Trophoblast cell (in vitro differentiated cells and primary cell): Measurements from ENCODE around the gene SPRY2.
"Not testable (repeated sequence)": the region's sequence is repeated elsewhere in the genome, so short reads cannot be mapped to it uniquely, and the experiment has no call there.

Experiments
- DNase-seq, 2 donors: peaks; one replicate each; pipeline ENCODE4 v3.0.0-alpha.2; 2016
- H2AFZ ChIP-seq: 2 replicates; pipeline ENCODE4 v1.6.1; 2013; ENCODE audit warnings: low read length, moderate library complexity, mild to moderate bottlenecking; ENCODE audit not compliant: insufficient read depth, poor library complexity
- H2AK5ac ChIP-seq: 2 replicates; pipeline ENCODE4 v1.6.1; 2013; ENCODE audit warnings: mild to moderate bottlenecking, low read length
- H2BK120ac ChIP-seq: 2 replicates; pipeline ENCODE4 v1.6.1; 2013; ENCODE audit warnings: low read length, mild to moderate bottlenecking, moderate library complexity; ENCODE audit not compliant: insufficient read depth, poor library complexity
- H2BK12ac ChIP-seq: 2 replicates; pipeline ENCODE4 v1.6.1; 2013; ENCODE audit warnings: mild to moderate bottlenecking, low read length, moderate library complexity
- H2BK5ac ChIP-seq: 2 replicates; pipeline ENCODE4 v1.6.1; 2013; ENCODE audit warnings: low read length, low read depth, moderate library complexity, mild to moderate bottlenecking; ENCODE audit not compliant: poor library complexity
- H3K14ac ChIP-seq: 2 replicates; pipeline ENCODE4 v1.6.1; 2013; ENCODE audit warnings: mild to moderate bottlenecking, low read length
- H3K18ac ChIP-seq: 2 replicates; pipeline ENCODE4 v1.6.1; 2013; ENCODE audit warnings: mild to moderate bottlenecking, low read length
- H3K23ac ChIP-seq: 2 replicates; pipeline ENCODE4 v1.6.1; 2013; ENCODE audit warnings: low read length
- H3K27ac ChIP-seq: 2 replicates; pipeline ENCODE4 v1.5.1; 2013; ENCODE audit warnings: low read depth, mild to moderate bottlenecking, inconsistent platforms, low read length, moderate library complexity
- H3K27me3 ChIP-seq: 2 replicates; pipeline ENCODE4 v1.6.1; 2013; ENCODE audit warnings: inconsistent platforms, mild to moderate bottlenecking, low read length, moderate library complexity; ENCODE audit not compliant: insufficient read depth
- H3K36me3 ChIP-seq, 2 experiments: 1 replicate in 1 of 2; 2 replicates in 1 of 2; pipeline ENCODE4 v1.6.1; 2013; ENCODE audit warnings: low read length in 2 of 2, mild to moderate bottlenecking in 2 of 2, moderate library complexity in 1 of 2; ENCODE audit not compliant: insufficient read depth in 2 of 2, control insufficient read depth in 1 of 2
- H3K4ac ChIP-seq: 2 replicates; pipeline ENCODE4 v1.6.1; 2013; ENCODE audit warnings: low read depth, mild to moderate bottlenecking, low read length, moderate library complexity
- H3K4me1 ChIP-seq, 2 experiments: 1 replicate in 1 of 2; 2 replicates in 1 of 2; pipeline ENCODE4 v1.6.1; 2013; ENCODE audit warnings: low read length in 2 of 2, mild to moderate bottlenecking in 2 of 2, moderate library complexity in 1 of 2; ENCODE audit not compliant: insufficient read depth in 2 of 2, control insufficient read depth in 1 of 2
- H3K4me2 ChIP-seq: 2 replicates; pipeline ENCODE4 v1.6.1; 2013; ENCODE audit warnings: inconsistent platforms, mild to moderate bottlenecking, low read length, moderate library complexity
- H3K4me3 ChIP-seq: 2 replicates; pipeline ENCODE4 v1.5.1; 2013; ENCODE audit warnings: mild to moderate bottlenecking, low read depth, low read length, inconsistent platforms
- H3K79me1 ChIP-seq: one replicate; pipeline ENCODE4 v1.6.1; 2013; ENCODE audit warnings: low read length
- H3K79me2 ChIP-seq: 2 replicates; pipeline ENCODE4 v1.6.1; 2013; ENCODE audit warnings: low read length, mild to moderate bottlenecking; ENCODE audit not compliant: control insufficient read depth, insufficient read depth, poor library complexity
- H3K9ac ChIP-seq: 2 replicates; pipeline ENCODE4 v1.6.1; 2013; ENCODE audit warnings: mild to moderate bottlenecking, low read length
- H3K9me3 ChIP-seq: 2 replicates; pipeline ENCODE4 v1.6.1; 2013; ENCODE audit warnings: low read depth, mild to moderate bottlenecking, control low read depth, inconsistent platforms, low read length; ENCODE audit not compliant: insufficient read depth
- H4K12ac ChIP-seq: 2 replicates; pipeline ENCODE4 v1.6.1; 2013; ENCODE audit warnings: low read depth, mild to moderate bottlenecking, low read length, moderate library complexity
- H4K8ac ChIP-seq: 2 replicates; pipeline ENCODE4 v1.6.1; 2013; ENCODE audit warnings: low read depth, mild to moderate bottlenecking, low read length, moderate library complexity
- H4K91ac ChIP-seq: one replicate; pipeline ENCODE4 v1.6.1; 2013; ENCODE audit warnings: low read depth, mild to moderate bottlenecking, low read length, moderate library complexity
- WGBS: extraction: QIAGEN DNeasy Blood & Tissue Kit; methylation state at CpG from one replicate; pipeline ENCODE4 v1.1.7; 2013; ENCODE audit warnings: missing lambda C conversion rate; ENCODE audit not compliant: insufficient read length, insufficient coverage; ENCODE audit errors: extremely low coverage; 5-methylcytosine and 5-hydroxymethylcytosine counted together

SPRY2 gene

DNA sequence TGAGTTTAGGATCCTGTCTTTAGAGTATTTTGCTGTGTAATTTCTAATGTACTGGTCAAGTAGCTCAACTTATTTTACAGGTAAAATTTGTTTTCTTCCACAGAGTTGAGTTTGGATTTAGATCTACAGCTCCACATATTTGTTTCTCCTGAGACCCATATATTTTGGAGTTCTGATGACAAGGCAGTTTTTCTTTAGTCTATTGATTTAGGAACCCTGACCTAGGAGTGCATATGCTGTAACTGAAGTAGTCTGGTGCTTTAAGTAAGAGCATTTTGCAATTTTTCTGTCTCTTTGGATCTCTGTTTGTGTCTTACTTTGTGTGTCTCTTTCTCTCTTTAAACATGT is 19.5 kb upstream of the SPRY2 start:
- no peak for DNase-seq
- peaks cover 7% of the 10 kb centered on the region in 2 experiments for H3K4me1 ChIP-seq
- H3K36me3 ChIP-seq = no peaks in the 10 kb centered on the region
- H3K23ac ChIP-seq = no peak overlapping the region
- H3K14ac ChIP-seq = no peak overlapping the region
- peaks cover 1% of the 10 kb centered on the region for H3K9me3 ChIP-seq
- H2AK5ac ChIP-seq = no peak overlapping the region
- no peak overlapping the region for H4K12ac ChIP-seq
- no peak overlapping the region for H2BK120ac ChIP-seq
- H3K4me2 ChIP-seq = no peak overlapping the region
- H3K79me2 ChIP-seq = no peaks in the 10 kb centered on the region
- H3K27me3 ChIP-seq = no peaks in the 10 kb centered on the region
- no peak overlapping the region for H3K4ac ChIP-seq
- no peak overlapping the region for H3K18ac ChIP-seq
- no peak overlapping the region for H4K91ac ChIP-seq
- no peak overlapping the region for H3K27ac ChIP-seq
- H2BK12ac ChIP-seq = no peak overlapping the region
- H2AFZ ChIP-seq = no peak overlapping the region
- no peak overlapping the region for H4K8ac ChIP-seq
- no peak overlapping the region for H3K9ac ChIP-seq
- H3K79me1 ChIP-seq = no peaks in the 10 kb centered on the region
- no peak overlapping the region for H3K4me3 ChIP-seq
- H2BK5ac ChIP-seq = no peak overlapping the region

DNA sequence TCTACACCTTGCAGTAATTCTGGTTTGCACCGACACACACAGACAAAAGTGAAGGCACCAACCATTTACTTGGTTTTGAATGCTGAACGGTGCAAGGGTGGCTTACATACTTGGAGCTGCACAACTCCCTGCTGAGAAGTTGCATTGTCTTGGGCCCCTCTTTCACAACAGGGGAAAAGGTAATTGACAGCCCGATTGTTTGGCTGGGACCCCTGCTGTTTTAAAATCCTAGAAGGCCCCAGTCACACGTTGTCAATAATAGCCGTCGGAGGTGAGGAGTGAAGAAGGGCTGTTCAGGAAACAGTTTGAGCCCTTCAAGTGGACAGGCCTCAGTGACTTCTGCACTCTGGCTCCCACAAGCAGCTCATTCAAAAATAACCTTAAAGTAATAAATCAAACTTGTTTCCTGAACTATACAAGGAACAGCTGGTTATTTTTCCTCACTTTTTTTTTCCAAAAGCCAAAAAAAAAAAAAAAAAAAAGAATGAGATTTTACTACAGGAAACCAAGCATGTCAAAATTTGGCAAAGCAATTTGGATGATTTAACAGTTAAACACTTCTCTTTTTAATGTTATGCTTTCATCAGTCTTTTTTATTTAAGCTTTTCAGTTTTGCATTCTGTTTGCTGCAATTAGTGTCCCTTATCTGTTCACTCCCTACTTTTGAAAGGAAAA is 19.0 kb upstream of the SPRY2 start:
- Histone ChIP-seq H3K14ac (no peak overlapping the region), H3K79me2 (no peaks in the 10 kb centered on the region), H4K12ac (no peak overlapping the region), H4K91ac (no peak overlapping the region), H3K4me1 (peaks cover 7% of the 10 kb centered on the region in 2 experiments), H2AK5ac (no peak overlapping the region), H2BK5ac (no peak overlapping the region), H2BK12ac (no peak overlapping the region), H3K4ac (no peak overlapping the region), H3K23ac (no peak overlapping the region), H3K18ac (no peak overlapping the region), H3K79me1 (no peaks in the 10 kb centered on the region), H3K9me3 (peaks cover 1% of the 10 kb centered on the region), H3K27me3 (no peaks in the 10 kb centered on the region), H3K36me3 (no peaks in the 10 kb centered on the region), H2AFZ (no peak overlapping the region), H3K4me2 (no peak overlapping the region), H3K27ac (no peak overlapping the region), H2BK120ac (no peak overlapping the region), H4K8ac (no peak overlapping the region), H3K9ac (no peak overlapping the region), H3K4me3 (no peak overlapping the region)
- WGBS = no CpG with 5 or more reads among the region's 6 CpGs
- DNase-seq = no peak

GRCh38 chr13:80359414-80359777 is 18.5 kb upstream of the SPRY2 start:
- Histone ChIP-seq H2AFZ (no peak overlapping the region), H3K18ac (no peak overlapping the region), H3K4me3 (no peak overlapping the region), H2BK12ac (no peak overlapping the region), H3K79me1 (no peaks in the 10 kb centered on the region), H2BK5ac (no peak overlapping the region), H3K36me3 (no peaks in the 10 kb centered on the region), H3K27me3 (no peaks in the 10 kb centered on the region), H2BK120ac (no peak overlapping the region), H3K4me2 (no peak overlapping the region), H3K9ac (no peak overlapping the region), H4K91ac (no peak overlapping the region), H3K14ac (no peak overlapping the region), H2AK5ac (no peak overlapping the region), H3K23ac (no peak overlapping the region), H4K8ac (no peak overlapping the region), H4K12ac (no peak overlapping the region), H3K9me3 (peaks cover 1% of the 10 kb centered on the region), H3K4ac (no peak overlapping the region), H3K4me1 (peaks cover 7% of the 10 kb centered on the region in 2 experiments), H3K79me2 (no peaks in the 10 kb centered on the region), H3K27ac (no peak overlapping the region)
- DNase-seq = no peak
- no CpG with 5 or more reads among the region's 4 CpGs for WGBS

DNA sequence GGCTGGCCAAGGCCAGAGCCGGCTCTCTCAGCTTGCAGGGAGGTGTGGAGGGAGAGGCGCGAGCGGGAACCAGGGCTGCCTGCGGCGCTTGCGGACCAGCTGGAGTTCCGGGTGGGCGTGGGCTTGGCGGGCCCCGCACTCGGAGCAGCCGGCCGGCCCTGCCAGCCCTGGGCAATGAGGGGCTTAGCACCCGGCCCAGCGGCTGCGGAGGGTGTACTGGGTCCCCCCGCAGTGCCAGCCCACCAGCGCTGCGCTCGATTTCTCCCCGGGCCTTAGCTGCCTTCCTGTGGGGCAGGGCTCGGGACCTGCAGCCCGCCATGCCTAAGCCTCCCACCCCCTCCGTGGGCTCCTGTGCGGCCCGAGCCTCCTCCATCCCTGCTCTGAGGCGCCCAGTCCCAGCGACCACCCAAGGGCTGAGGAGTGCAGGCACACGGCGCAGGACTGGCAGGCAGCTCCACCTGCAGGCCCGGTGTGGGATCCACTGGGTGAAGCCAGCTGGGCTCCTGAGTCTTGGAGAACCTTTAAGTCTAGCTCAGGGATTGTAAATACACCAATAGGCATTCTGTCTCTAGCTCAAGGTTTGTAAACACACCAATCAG is 14.7 kb upstream of the SPRY2 start:
- not testable (repeated sequence) for H3K9me3 ChIP-seq, H4K12ac ChIP-seq, H2BK5ac ChIP-seq, H3K4me1 ChIP-seq, H2BK12ac ChIP-seq, H4K91ac ChIP-seq, H3K79me1 ChIP-seq, H2AK5ac ChIP-seq, H4K8ac ChIP-seq, H3K23ac ChIP-seq, H2BK120ac ChIP-seq, H3K27ac ChIP-seq, H2AFZ ChIP-seq, H3K79me2 ChIP-seq, H3K14ac ChIP-seq, H3K4ac ChIP-seq, H3K36me3 ChIP-seq, H3K4me2 ChIP-seq, H3K27me3 ChIP-seq, H3K9ac ChIP-seq, H3K18ac ChIP-seq, H3K4me3 ChIP-seq
- peak in 1 of 2 donors; percentile 25 for DNase-seq
- WGBS = no CpG with 5 or more reads among the region's 32 CpGs
